NT2/D1 (cell line): Measurements from ENCODE around the gene AFM.

Experiments used
- SUZ12 ChIP-seq: IDR thresholded peaks from 2 replicates; pipeline ENCODE4 v1.6.1; 2011; ENCODE audit not compliant: insufficient read length, insufficient read depth; ENCODE audit errors: extremely low read depth
- YY1 ChIP-seq: IDR thresholded peaks from 2 replicates; pipeline ENCODE4 v1.6.1; 2011; ENCODE audit not compliant: insufficient read length, insufficient read depth
- ZNF274 ChIP-seq: IDR thresholded peaks from 2 replicates; pipeline ENCODE4 v1.6.1; 2011; ENCODE audit warnings: mild to moderate bottlenecking, low read depth, low read length

GRCh38 chr4:73477176-73477575, 4.4 kb upstream of the AFM start:
- no peak for TF ChIP-seq YY1
- TF ChIP-seq ZNF274, result no peak
- no peak for TF ChIP-seq SUZ12
